ENCODE results near the gene MST1.

Gene MST1

DNA sequence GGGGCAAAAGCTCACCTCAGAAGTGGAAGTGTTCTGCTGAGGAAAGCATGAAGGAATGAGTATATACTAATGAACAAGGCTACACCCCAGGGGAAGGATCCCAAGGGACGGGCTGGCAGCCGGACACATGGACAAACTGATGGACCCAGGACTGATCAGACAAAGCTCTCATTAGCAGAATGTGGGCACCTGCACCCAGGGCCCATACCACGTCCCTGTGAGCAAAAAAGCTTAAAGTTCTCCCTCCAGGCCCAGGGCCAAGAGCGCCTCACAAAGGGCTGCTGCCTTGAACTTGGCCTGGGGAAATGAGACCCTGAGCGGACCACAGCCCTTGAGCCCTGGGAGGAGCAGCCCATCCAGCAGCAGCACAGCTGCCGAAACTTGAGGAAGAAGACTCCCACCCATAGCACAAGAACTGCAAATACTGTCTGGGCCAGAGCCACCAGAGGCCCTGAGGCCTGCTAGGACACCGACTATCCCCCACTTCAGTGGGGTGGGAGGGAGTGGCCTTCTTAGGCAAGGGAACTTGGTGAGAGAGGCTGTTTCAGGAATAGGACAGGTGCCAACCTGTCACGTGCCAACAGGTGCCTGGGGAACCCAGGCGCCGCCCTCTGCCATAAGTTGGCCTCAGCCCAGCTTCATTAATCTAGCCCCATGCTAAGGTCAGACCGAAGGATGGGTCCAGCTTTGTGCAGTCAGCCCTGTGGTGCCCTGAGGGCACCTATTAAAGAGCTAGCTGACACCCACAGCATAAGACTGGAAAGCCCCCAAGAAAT, 36.8 kb upstream of the MST1 start:
- H2AFZ ChIP-seq (ENCODE audit: low read depth, low read length) = no peak overlapping the region
- peaks cover 17% of the 10 kb centered on the region for H3K4me1 ChIP-seq (ENCODE audit: low read length)
- H3K9ac ChIP-seq (ENCODE audit: low read length) = no peak overlapping the region
- H4K20me1 ChIP-seq (ENCODE audit: insufficient read depth, low read length) = no peaks in the 10 kb centered on the region
- no peak overlapping the region for H3K4me3 ChIP-seq (ENCODE audit: low read length)
- H3K4me2 ChIP-seq (ENCODE audit: low read length) = no peak overlapping the region
- TF ChIP-seq, protein P1, sequence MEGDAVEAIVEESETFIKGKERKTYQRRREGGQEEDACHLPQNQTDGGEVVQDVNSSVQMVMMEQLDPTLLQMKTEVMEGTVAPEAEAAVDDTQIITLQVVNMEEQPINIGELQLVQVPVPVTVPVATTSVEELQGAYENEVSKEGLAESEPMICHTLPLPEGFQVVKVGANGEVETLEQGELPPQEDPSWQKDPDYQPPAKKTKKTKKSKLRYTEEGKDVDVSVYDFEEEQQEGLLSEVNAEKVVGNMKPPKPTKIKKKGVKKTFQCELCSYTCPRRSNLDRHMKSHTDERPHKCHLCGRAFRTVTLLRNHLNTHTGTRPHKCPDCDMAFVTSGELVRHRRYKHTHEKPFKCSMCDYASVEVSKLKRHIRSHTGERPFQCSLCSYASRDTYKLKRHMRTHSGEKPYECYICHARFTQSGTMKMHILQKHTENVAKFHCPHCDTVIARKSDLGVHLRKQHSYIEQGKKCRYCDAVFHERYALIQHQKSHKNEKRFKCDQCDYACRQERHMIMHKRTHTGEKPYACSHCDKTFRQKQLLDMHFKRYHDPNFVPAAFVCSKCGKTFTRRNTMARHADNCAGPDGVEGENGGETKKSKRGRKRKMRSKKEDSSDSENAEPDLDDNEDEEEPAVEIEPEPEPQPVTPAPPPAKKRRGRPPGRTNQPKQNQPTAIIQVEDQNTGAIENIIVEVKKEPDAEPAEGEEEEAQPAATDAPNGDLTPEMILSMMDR (IDR thresholded peaks at IDR 0.05; ENCODE audit: low read depth, low read length) = no peak
- TF ChIP-seq EZH2phosphoT487 (IDR thresholded peaks at IDR 0.05; ENCODE audit: low read depth) = no peak
- H3K27me3 ChIP-seq (ENCODE audit: low read depth, low read length) = no peaks in the 10 kb centered on the region
- H3K27ac ChIP-seq (ENCODE audit: low read length) = peak overlapping the region; percentile 85; the same call in 1 of the 2 replicates
- peaks cover 25% of the 10 kb centered on the region for H3K79me2 ChIP-seq (ENCODE audit: low read length)
- H3K36me3 ChIP-seq (replicated peaks; ENCODE audit: low read depth, low read length) = peaks cover 35% of the 10 kb centered on the region
- H3K9me3 ChIP-seq (ENCODE audit: insufficient read depth, low read length) = no peaks in the 10 kb centered on the region

DNA sequence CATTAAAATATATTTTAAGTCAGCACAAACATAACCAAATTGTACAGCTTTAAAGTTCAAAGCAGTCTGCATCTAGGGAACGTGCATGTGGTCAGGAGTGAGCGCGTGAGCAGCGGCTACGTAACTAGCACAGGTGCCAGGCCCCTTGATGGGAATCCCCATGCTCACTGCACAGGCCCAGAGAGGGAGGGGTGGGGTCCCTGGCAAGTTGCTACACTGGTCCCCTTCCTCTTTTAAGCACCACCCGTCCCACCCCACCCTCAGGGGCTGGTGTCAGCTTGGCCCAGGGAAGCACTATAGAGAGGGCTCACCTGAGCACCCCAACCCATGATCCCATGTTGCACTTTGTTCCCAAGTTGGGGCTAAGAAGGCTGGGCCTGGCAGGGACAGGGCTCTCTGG, 35.3 kb upstream of the MST1 start:
- H2AFZ ChIP-seq (ENCODE audit: low read depth, low read length) = peak overlapping the region; percentile 63; the same call in 1 of the 2 replicates
- H3K9ac ChIP-seq (ENCODE audit: low read length) = peak overlapping the region; percentile 97
- peaks cover 25% of the 10 kb centered on the region for H3K79me2 ChIP-seq (ENCODE audit: low read length)
- H3K4me1 ChIP-seq (ENCODE audit: low read length) = peaks cover 17% of the 10 kb centered on the region
- H3K4me3 ChIP-seq (ENCODE audit: low read length) = peak overlapping the region; percentile 93
- no peaks in the 10 kb centered on the region for H3K27me3 ChIP-seq (ENCODE audit: low read depth, low read length)
- peak overlapping the region; percentile 94 for H3K4me2 ChIP-seq (ENCODE audit: low read length)
- TF ChIP-seq, protein P1 (IDR thresholded peaks at IDR 0.05; ENCODE audit: low read depth, low read length) = no peak
- no peak for TF ChIP-seq EZH2phosphoT487 (IDR thresholded peaks at IDR 0.05; ENCODE audit: low read depth)
- H3K27ac ChIP-seq (ENCODE audit: low read length) = peak overlapping the region; percentile 85
- no peaks in the 10 kb centered on the region for H4K20me1 ChIP-seq (ENCODE audit: insufficient read depth, low read length)
- no peaks in the 10 kb centered on the region for H3K9me3 ChIP-seq (ENCODE audit: insufficient read depth, low read length)
- H3K36me3 ChIP-seq (replicated peaks; ENCODE audit: low read depth, low read length) = peaks cover 40% of the 10 kb centered on the region

DNA sequence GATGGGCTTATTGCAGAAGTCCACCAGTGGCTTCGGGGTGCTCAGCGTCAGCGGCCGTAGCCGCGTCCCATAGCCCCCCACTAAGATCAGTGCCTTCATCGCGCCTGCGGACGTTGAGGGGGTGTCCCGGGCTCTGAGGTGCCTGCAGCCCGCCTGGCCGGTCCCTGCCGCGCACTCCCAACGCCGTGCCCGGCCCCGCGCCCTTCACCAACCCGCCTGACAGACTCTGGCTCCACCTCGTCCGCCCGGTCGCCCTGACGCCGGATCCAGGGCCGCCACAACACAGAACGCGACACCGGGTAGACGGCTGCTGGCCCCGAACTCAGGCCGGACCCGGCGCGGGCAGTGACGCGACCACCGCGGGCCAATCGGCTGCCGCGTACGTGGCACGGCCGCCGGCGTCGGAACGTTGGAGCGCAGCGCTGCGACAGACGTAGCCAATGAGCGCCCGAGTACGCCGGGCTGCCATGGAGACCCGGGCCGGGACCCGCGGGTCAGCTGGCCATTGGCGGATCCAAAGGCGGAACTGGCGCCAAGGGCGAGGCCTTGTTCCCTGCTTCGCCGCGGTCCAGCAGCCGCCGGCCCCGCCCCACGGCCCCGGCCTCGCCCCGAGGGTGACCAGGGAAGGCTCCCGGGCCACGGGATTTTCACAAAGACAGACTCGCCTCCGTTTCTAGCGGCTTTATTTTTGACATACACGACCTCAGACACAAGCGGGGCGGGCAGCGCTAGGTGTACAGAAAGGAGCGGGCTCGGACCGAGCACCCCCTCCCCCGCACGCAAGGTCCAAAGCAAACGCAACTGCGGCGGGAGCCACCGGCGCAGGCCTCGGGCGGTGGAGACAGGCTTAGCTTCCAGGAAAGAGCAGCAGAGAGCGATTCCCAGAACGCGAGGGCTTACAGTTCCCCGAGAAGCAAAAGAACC, 34.6 kb upstream of the MST1 start, which contains the start of gene GMPPB:
GMPPB (minus strand) TSS at position 324 of the 924 bp plus-strand sequence; CDS start at position 99, 225 bp downstream.
- Histone ChIP-seq H3K36me3 (replicated peaks; ENCODE audit: low read depth, low read length) (peaks cover 44% of the 10 kb centered on the region), H3K27me3 (ENCODE audit: low read depth, low read length) (no peaks in the 10 kb centered on the region), H2AFZ (ENCODE audit: low read depth, low read length) (peak within 1 kb of the TSS; percentile 63), H3K4me3 (ENCODE audit: low read length) (peak within 1 kb of the TSS; percentile 93), H3K9me3 (ENCODE audit: insufficient read depth, low read length) (no peaks in the 10 kb centered on the region), H3K4me2 (ENCODE audit: low read length) (peak within 1 kb of the TSS; percentile 94), H3K27ac (ENCODE audit: low read length) (peak within 1 kb of the TSS; percentile 85), H3K9ac (ENCODE audit: low read length) (peak within 1 kb of the TSS; percentile 98), H3K79me2 (ENCODE audit: low read length) (peaks cover 25% of the 10 kb centered on the region), H3K4me1 (ENCODE audit: low read length) (peaks cover 17% of the 10 kb centered on the region), H4K20me1 (ENCODE audit: insufficient read depth, low read length) (no peaks in the 10 kb centered on the region)
- TF ChIP-seq, protein P1 (IDR thresholded peaks at IDR 0.05; ENCODE audit: low read depth, low read length) = no peak
- no peak for TF ChIP-seq EZH2phosphoT487 (IDR thresholded peaks at IDR 0.05; ENCODE audit: low read depth)

DNA sequence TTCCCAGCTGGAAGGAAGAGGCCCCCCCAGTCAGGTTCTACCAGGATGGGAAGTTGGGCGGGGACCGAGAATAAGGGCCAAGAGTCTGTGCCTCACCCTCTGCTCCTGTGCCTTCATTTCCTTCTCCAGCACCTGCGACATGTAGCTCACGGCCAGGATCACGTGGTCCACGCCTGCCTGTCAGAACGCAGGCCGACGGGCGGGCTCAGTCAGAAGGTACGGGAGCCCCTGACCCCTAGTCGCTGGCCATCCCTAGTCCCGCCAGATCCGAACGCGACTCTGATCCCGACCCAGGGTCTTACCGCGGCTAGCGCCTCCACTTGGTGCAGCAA, 34.0 kb upstream of the MST1 start:
- Histone ChIP-seq H3K36me3 (replicated peaks; ENCODE audit: low read depth, low read length) (peaks cover 49% of the 10 kb centered on the region), H3K4me2 (ENCODE audit: low read length) (peak overlapping the region; percentile 93), H3K9ac (ENCODE audit: low read length) (peak overlapping the region; percentile 98), H3K4me1 (ENCODE audit: low read length) (peaks cover 17% of the 10 kb centered on the region), H3K79me2 (ENCODE audit: low read length) (peaks cover 25% of the 10 kb centered on the region), H3K4me3 (ENCODE audit: low read length) (peak overlapping the region; percentile 93), H3K27ac (ENCODE audit: low read length) (peak overlapping the region; percentile 78), H4K20me1 (ENCODE audit: insufficient read depth, low read length) (no peaks in the 10 kb centered on the region), H3K27me3 (ENCODE audit: low read depth, low read length) (no peaks in the 10 kb centered on the region), H3K9me3 (ENCODE audit: insufficient read depth, low read length) (no peaks in the 10 kb centered on the region), H2AFZ (ENCODE audit: low read depth, low read length) (peak overlapping the region; percentile 41; the same call in 1 of the 2 replicates)
- no peak for TF ChIP-seq EZH2phosphoT487 (IDR thresholded peaks at IDR 0.05; ENCODE audit: low read depth)
- TF ChIP-seq, protein P1 (IDR thresholded peaks at IDR 0.05; ENCODE audit: low read depth, low read length) = no peak
